Stimulated activated CD8-positive, alpha-beta memory T cell treated with anti-CD3 and anti-CD28 coated beads, Interleukin-7, amount 100 ng/mL, for 1 hour (primary cell): ENCODE results near the gene LARGE1.

ENCODE experiments used
- DNase-seq, 2 donors: peaks; one replicate each; pipeline ENCODE4 v3.0.0-alpha.2; 2020; ENCODE audit warnings: low read depth in 2 of 2

The LARGE1 gene

DNA sequence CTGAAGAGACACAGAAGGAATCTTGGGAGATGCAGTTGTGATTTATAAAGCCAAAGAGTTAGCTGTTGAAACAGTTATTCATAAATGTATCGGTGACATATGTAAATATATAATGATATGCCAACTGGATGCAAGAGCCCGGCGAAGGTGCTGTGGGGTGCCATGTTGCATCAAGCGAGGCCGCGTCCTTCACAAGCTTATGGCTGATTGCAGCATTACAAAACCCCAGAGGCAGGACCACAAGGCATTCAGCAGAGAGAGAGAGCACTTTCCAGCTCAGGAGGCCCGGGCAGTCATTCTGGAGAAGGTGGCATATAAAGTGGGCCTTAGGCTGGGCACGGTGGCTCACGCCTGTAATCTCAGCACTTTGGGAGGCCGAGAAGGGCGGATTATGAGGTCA is 65.6 kb downstream of the LARGE1 start:
- no peak for DNase-seq

DNA sequence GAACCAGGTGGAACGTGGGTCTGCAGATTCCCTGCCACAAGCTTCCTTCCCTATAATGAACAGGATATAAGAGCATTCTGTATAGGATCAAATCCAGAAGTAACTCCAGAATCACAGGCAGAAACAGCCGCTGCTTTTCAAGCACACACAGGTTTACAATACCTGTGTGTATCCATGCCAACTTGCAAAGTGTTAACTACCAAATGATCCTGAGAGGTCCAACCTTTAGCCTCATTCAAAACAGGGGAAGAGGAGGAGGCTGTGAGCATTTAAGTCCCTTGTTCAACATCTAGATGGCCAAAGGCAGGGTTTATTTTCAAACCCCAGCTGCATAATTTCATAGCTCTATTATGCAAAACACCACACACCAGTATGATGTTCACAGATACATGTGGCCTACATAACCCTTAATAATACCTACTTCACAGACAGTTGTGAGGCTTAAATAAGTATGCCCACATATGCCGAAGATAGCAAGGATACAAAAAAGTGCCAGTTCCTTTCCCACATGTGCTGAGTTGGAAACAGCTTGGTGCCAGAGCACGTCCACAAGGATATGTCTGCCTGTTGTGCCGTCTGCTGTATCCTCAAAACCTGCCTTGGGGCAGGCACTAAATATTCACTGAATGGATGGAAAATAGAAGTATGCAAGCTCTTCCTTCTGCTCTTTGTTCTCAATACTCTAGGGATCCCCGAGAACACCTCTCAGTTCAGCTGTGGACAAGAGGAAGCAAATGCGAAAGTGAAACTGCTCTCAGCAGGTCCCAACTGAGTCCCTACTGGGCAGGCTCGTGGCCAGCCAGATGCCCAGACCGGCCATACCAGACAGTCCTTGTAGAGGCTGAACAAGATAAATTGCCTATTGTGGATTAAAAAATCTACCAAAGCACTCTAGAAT is 66.8 kb downstream of the LARGE1 start:
- no peak for DNase-seq

DNA sequence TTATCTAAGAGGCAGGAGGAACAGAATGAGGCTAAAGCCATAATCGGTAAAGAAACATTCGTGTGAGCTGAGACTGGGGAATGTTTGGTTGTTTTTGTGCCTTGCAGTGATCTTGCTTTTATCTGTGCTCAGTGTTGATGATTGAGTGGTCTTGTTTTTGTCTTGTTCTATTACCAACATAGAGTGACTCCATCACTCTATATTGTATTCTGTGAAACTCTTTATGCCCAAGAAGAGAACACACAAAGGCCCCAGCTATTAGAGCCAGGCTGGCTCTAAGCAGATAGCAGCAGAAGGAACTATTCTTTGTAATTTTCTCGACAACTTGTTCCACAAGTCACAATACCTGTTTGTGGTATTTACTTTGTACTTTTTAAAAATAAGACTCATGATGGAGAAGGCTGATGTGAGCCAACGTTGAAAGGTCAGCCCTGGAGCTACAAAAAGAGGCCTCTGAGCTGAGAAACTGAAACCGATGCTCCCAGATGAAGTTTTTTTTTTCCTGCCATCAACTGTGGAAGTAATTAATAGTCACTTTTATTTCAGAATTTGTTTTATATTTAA is 68.4 kb downstream of the LARGE1 start:
- DNase-seq = no peak

DNA sequence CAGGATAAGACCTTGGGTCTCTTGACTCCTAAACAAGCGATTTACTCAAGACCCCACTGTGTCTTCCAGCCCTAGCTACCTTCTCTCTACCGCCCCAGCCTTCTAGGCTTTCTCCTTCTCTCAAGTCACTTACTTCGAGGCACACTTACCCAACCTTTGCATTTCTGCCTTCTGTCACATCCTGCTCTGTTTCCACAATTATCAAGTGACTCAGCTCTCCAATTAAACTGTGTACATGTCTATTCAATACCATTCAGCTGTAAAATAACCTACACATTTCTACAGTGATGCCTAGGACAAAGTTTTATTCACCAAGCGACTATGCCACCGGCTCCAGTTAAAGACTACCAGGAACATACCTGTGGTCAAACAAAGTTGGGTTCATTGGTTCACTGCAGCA is 69.0 kb downstream of the LARGE1 start:
- no peak for DNase-seq

DNA sequence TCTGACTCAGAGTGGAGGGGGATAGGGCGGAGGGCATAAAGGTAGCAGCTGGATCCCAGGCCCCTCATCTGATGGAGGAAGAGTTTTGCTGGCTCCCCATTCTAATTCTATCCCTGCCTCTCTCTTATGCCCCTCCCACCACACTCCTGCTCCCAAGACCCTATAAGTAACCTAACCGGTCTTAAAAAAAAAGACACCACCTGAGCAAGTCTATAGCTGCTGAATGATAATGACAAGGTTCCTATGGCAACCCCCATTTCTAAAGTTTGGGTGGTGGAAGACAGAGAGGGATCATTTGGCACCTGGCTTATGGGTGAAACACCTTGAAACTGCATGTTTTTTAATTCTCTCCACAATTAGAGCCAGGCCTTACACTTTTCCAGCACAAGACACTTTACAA is 69.6 kb downstream of the LARGE1 start:
- DNase-seq = no peak

DNA sequence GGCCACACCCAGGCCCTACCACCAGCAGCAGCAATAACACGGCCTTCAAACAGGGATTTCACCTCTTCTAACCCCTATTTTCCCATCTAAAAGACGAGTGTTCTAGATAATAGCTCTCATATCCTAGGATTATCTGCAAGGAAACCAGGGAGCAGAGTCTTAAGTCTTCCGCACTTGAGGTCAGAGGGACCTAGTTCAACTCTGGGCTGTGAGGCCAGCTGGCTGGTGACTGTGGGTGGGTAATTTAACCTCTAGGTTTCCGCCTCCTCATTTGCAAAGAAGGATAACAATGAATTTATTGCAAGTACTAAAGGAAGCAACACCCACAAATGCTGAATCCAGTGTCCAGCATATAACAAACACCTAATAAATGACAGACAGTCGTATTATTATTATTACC is 70.1 kb downstream of the LARGE1 start:
- DNase-seq = no peak

DNA sequence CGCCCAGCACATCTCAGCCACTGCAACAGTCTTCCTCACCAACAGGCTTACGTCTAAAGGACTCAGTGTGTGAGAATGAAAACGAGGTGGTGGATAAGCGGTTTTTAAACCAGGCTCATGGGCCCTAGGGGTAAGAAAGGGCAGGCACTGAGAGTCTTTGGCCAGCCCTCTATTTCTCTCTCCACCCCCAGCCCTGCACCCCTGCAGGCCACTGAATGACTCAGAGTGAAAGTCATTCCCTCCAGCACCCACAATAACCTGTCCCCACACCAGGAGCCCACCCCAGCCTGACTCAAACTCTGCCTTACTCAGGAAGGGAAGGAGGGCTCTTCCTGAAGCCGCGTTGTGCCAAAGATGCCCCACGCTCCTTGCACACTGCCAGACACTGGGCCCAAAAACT is 72.0 kb downstream of the LARGE1 start:
- DNase-seq = no peak

DNA sequence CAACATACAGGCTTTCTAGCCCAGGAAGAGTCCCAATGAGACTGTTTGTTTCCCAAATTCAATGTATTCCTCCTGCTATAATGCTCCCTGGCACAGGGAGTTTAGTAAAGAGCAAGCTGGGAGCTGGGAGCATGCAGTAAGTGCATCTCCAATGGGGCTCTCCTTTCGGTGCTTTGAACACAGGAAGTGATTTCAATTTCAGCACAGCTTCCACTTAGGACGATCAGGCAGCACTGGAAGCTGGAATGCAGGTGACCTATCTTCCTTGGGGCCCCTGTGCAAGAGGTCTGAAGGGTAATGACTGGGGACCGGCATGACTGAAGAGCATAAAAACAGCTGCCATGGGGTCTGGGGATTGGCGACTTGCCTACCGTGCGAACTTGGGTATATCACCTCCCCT is 76.0 kb downstream of the LARGE1 start:
- no peak for DNase-seq

DNA sequence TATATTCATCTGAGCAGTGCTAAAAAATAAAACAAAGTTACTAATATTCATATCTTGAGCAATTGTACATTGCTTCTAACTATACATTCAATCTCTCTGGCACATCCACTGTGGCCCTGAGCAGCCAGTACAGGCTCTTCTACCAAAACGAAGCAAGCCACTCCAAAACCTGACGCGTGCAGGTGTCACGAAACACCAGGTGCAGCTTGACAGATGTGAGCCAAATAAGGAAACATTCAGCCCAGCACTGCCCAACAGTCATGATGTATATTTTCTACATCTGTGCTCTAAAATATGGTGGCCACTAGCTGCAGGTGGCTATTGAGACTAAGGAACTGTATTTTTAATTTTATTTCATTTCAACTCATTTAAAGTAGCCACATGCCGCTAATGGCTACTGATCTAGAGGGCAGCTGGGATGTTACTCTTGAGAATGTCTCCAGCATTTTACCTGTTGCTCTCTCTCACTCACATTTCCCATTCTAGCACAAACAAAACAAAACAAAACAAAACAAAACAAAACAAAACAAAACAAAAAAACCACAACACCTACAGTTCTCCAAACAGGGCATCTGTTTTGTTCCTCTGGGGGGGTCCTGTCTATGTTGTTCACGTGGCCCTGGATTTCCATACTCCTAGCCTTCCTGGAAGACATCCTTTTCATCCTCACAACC is 77.7 kb downstream of the LARGE1 start:
- DNase-seq = no peak

DNA sequence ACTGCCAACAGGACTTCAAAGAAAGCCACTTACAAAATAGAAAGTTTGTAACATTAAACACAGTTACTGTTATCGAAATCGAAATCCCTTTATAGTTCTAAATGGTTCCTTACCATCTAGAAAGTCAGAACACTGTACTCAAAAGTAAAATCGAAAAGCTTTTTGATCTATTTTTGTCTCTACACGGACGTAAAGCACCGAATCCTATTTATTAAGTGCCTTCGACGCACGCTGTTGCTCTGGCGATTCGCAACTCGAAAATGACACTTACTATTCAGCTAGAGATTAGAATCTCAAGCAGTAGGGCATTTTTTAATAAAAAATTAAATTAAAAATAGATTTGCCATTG is 78.3 kb downstream of the LARGE1 start:
- no peak for DNase-seq

DNA sequence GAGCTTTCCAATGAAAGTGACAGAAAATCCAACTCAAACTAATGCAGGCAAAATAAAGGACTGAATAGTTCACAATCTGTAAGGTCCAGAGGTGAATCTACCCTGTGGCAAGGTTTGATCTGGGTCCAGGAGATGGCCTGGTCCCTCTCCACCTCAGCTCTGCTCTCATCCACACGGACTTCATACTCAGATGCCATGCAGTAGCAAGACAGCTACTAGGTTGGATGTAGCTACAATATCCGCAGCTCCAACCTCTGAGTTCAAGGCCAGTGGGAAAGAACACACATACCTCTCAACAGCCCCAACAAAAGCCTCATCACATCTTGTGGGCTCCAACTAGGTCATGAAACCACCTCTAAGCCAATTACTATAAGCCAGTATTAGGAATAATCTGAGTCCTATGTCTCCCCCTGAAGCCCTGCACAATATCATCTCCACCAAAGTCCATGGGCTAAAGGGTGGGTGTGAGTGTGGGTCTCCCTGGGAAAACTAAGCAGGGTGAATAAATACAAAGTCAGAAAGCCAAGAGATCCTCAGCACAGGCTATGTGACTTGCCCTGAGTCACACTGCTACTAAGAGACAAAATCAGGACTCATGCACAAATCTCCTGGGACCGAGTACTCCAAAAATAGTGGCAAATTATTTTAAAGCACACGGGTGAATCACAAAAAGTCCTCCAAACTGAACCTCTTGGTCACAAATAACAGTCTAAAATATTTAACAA is 78.8 kb downstream of the LARGE1 start:
- no peak for DNase-seq

DNA sequence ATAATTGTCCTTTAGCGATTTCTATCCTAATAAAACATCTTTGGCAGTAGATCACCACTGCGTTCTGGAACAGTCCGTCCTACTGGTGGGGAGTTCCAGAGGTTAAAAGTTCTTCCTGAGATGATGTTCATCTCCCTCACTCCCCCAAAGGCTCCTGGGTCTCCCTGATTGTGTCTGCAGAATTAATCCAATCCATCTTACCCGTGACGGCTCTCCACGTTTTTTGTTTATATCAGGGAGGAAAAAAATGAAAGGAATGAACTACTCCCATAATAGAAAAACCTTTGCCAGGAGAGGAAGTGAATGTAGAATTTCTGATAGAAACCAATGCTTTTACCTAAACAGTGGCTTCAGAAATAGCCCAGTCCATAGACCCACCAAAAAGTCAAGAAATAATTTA is 81.6 kb downstream of the LARGE1 start:
- no peak for DNase-seq

DNA sequence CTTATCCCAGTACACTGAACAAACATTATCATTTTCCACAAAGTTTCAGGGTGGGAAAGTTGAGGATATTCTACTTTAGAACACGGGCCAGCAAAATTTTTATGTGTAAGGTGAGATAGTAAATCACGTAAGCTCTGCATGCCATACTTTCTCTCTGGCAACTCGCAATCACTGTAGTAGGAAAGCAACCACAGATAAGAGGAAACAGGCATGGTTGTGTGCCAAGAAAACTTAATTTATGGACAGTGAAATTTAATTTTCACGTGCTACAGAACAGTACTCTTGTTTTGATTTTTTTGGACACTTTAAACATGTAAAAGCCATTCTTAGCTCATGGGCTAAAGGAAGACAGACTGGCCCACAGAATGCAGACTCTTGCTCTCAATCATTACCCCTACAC is 82.5 kb downstream of the LARGE1 start:
- DNase-seq = no peak

DNA sequence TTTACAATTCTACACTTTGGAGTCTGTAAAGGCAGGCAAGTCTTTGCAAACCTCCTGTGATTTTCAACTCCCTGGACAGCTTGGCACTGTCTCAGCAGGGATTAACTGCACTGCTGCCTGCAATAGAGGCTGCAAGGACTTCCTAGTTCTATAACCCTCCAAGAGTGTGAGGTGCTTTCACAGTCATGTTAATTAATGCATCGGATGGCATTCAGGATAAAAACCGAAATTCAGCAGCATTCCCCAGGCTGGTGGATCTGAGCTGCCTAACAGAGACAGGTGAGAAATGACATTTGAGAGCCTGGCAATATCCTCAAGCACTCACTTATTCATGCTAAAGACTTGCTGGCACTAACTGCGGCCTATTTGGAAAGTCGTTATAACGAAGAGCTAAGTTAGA is 85.0 kb downstream of the LARGE1 start:
- DNase-seq = no peak

DNA sequence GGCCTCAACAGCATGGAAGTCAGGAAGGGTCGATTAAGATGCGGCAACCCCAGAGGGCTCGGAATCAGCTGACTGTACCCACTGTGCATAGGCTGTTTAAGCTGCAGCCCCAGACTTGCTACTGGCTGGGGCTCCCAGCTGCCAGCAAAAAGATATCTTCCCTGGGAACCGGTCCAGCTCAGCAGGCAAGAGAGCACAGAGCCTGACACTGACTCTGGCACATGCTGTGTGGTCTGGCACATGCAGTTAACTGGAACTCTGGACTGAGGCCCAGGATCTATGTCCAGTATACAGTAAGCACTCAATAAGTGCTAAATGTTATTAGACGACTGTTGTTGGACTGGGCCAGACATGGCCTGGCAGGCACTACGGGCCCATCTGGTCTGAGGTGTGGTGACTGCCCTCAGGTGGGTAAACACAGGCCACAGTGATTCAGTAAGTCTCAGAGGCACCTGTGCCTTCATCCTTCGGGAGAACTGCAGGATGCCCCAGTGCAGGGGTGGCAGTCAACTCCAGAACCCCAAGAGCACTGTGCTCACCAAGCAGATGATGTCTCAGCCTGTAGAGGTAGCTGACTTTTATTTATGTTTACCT is 87.6 kb downstream of the LARGE1 start:
- DNase-seq = no peak

DNA sequence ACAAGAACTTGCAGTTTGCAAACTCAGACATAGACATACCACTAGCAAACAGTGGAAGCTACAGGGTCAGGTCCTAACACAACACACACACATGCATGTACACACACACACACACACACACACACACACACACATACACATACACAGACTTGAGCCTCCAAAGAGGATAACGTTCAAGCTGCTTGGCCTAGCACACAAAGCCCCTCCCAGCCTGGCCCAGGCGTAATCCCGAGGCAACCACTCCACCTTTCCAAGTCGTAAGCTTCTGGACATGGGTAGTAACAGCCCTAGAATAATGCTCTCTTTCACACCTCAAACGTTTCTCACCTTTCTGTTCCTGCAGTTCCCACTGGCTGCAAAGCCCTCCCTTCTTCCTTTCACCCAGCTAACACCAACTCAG is 88.6 kb downstream of the LARGE1 start:
- no peak for DNase-seq

DNA sequence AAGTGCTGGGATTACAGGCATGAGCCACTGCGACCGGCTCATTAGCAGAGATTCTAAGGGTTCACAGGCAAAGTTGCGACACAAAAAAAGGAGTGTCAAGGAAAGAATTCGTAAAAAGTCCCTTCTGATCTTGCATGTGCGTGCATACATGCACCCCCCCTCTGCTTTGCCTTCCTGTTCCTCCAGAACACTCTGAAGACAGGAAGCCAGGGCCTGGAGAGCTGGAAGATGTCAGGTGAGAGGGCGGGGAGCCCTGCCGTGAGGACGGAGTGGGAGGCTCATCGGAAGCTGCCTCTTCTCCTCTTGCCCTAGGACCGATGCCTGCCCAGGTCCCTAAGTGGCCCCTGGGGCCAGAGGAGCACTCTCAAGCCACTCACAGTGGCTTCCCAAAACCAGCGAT is 89.1 kb downstream of the LARGE1 start:
- DNase-seq = no peak

DNA sequence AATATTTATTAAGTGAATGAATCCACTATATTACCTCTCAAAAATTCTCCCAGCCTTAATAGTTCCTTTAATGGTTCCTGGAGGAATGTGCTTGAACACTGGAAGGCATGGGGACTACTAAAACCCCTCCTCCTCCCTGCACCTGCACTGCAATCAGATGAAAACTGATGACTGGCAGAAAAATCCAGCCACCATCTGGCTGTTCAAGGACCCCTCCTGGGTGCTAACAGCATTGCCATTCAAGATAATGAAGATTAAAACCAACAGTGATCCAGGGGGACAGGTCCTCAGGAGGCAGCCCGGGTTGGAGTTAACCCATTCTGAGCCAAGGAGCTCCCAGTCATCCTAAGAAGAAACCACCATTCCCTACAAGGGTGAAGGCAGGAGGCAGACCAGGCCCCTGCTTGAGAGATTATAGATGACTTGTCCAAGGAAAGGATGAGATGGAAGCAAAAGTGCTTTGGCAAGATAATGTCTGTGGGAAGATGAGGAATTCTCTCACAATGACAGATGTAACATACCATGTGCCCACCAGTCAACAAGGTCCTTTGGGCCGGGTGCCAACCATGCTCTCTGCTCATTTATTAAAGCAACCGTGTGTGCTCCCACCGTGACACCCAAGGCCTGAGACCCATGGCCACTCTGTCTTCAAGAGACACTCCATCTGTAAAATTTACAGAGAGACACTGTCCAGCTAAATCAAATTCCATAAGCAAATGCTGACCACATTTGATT is 90.6 kb downstream of the LARGE1 start:
- DNase-seq = no peak

DNA sequence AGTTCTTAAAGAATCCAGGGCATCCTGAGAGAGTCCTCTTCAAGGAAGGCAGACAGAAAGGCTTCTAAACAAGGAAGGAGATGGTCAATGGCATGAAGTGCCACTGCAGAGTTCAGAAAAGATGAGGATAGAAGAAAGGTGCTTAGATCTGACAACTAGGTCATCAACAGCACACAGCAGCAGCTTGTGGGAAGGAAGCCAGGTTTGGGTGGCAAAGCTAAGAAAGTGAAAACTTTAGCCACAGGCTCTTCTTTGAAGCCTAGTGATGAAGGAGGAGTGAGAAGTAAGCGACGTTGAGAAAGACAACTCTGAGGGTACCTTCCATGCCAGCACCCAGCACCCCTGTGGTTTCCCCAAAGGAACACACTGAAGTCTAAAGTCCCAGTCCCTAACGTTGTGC is 92.0 kb downstream of the LARGE1 start:
- DNase-seq = no peak

DNA sequence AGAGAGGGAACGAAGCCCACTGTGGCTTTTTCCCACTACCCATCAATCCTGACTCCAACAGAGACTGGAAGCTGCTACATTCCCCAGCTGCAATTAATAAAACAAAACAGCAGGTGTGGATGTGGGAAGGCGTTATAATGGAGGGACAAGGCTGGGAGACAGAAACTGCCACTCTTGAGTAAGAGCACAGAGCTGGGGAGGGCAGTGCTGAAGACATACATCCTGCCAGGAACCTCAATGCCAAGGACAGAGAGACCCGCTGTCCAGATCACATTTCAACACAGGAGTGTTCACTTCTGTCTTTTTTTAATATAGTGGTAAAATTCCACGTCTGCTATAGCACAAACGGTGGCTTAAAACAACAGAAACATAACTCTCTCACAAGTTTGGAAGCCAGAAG is 94.5 kb downstream of the LARGE1 start:
- DNase-seq = no peak

DNA sequence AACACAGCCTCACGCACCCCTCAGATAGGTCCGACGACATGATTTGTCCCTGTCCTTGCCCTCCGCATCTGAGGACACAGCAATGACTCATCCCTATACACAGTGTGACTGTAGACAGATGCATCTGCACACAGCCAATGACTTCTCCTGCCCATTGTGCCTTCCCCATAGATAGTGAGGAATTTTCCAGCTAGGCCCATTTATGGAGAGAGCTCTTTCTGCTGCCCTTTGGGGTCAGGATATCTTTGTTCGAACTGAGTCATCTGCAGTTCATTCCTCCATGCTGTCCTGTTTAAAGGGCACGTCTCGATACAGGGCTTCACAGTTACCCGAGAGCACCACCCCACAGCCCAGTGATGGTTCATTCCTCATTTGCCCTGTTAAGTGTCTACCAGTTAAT is 96.7 kb downstream of the LARGE1 start:
- DNase-seq = no peak
